ENCODE measurements around the gene NTRK2. TPM values are rescaled to one million over a fixed set of nuclear protein-coding genes. Genes with fewer than 3 reads are reported as not detected.

The NTRK2 gene
- 2.3 and 2.8 TPM in 2 replicates for total RNA-seq

DNA sequence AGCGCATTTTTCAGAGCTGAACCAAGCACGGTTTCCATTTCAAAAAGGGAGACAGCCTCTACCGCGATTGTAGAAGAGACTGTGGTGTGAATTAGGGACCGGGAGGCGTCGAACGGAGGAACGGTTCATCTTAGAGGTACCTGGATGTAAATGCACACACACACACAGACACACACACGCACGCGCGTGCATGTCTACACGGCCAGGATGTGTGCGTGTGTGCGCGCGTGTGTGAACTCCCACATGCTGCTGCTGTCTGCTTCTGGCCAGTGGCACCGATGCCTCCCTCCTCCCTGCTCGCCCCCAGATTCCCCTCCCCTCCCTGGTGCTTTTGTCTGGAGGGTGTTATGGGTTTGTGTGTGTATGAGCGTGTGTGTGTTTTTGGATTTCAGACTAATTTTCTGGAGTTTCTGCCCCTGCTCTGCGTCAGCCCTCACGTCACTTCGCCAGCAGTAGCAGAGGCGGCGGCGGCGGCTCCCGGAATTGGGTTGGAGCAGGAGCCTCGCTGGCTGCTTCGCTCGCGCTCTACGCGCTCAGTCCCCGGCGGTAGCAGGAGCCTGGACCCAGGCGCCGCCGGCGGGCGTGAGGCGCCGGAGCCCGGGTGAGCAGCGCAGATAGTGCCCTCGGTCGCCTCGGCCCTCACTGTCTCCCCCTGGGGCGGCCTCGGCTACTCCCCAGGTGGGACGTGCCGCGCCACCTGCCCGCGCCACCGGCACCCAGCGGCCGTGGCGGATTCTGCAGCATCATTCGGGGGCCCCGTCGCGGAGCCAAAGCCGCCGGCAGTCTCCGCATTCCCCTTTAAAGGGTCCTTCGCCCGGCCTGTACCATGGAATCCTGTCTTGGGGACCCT, at the start of gene NTRK2:
TSS of gene NTRK2 (plus strand) at position 442 of the 850 bp plus-strand sequence. CDS start 1,020 bp downstream, outside the sequence.

